ENCODE measurements around the gene ATP2B2. TPM values are rescaled to one million over a fixed set of nuclear protein-coding genes. Genes with fewer than 3 reads are reported as not detected.

ATP2B2 gene
- total RNA-seq, 1 donor from 2014 or later = not detected

DNA sequence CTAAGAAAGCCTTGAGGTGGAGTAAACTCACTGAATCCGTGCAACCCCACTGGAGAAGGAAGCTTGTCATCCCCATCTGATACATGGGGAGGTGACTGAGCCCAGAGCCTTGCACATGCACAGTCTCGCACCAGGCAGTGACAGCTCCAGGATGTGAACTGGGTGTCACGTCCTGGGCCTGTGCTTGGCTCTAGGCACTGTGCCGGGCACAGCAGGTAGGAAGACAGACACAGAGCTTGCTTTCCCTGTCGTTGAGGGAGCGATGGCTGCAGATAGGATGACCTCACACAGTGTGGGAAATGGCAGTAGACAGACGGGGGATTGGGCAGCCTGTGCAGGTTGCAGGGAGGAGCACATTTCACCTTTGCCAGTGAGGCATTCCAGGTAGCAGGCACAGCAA is 12.2 kb upstream of the ATP2B2 start:
- no peak overlapping the region for H3K4me3 ChIP-seq (ENCODE audit: low read depth, low read length)
- H3K36me3 ChIP-seq (ENCODE audit: control insufficient read depth, insufficient read depth, low read length) = no peaks in the 10 kb centered on the region
- no peak for TF ChIP-seq CTCF (IDR thresholded peaks at IDR 0.05; ENCODE audit: insufficient read depth, low read length, poor library complexity, severe bottlenecking)
- DNase-seq (ENCODE audit: low read depth) = no peak
- H3K27me3 ChIP-seq (ENCODE audit: control insufficient read depth, insufficient read depth, low read length) = peaks cover 8% of the 10 kb centered on the region

DNA sequence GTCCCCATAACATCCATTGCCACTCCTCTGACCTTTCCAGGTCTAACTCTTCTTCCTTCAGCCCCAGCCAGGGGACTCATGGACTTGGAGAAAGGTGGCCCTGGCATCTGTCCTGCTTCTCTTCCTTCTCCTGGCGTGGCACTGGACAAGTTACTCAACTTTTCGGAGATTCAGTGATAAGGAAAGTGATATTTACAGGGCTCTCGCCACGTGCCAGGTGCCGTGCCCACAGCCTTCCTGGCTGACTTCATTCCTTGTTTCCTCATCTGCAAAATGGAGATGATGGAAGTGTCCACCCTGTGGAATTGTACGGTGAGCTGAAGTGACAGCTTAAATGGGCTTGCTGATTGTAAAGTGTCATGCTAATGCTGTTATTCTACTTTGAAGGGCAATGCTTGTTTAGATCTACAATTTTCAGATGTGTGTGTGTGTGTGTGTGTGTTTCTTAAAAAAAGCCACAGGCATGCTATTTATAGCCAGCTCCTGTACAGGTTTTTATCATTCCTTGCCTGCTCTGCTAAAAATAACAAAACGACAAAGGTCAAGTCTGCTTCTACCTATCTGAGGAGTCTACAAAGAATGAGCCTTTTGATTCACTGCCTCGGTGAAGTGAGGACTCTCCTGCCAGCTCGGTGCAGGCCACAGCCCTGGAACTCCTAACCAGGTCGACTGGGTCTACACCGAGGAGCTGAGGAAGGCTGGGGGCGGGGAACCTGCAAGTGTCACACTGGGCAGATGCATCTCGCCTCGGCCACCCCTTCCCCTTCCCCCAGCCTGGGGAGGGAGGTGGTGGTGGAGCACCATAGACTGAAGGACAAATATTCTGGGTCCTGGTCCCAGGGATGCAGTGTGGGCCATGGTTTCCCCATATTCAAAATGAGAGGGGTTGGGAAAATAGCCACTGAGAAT is 11.4 kb upstream of the ATP2B2 start:
- no peak for DNase-seq (ENCODE audit: low read depth)
- no peak for TF ChIP-seq CTCF (IDR thresholded peaks at IDR 0.05; ENCODE audit: insufficient read depth, low read length, poor library complexity, severe bottlenecking)
- Histone ChIP-seq H3K36me3 (ENCODE audit: control insufficient read depth, insufficient read depth, low read length) (no peaks in the 10 kb centered on the region), H3K4me3 (ENCODE audit: low read depth, low read length) (no peak overlapping the region), H3K27me3 (ENCODE audit: control insufficient read depth, insufficient read depth, low read length) (peaks cover 3% of the 10 kb centered on the region)

DNA sequence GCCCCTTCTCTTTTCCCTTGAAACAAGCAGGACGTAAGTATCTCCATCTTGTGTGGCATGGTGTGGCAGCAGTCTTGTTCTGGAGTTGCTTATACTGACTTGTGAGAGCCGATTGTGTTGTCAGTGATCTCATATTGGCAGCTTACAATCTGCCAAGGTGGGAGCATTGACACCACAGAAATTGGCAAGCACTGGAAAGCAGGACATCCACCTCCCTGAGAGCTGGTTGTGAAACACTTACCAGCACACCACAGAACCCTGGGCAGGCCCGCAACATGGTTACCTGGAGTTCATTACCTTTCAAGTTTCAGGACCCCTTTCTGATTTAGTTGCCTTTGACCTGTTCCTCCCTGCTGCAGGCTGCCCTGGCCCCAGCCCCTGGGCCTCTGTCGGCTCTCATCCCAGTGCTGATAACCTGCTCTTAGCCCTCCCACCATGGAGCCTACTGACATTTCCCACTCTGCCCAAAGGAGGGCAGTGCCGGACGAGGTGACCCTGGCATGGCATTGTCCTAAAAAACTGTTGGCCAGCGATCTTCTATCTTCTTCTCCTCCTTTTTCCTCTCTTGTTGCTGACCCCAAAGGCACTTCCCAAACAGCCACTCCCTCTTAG is 10.6 kb upstream of the ATP2B2 start:
- Histone ChIP-seq H3K4me3 (ENCODE audit: low read depth, low read length) (no peak overlapping the region), H3K36me3 (ENCODE audit: control insufficient read depth, insufficient read depth, low read length) (no peaks in the 10 kb centered on the region), H3K27me3 (ENCODE audit: control insufficient read depth, insufficient read depth, low read length) (peaks cover 3% of the 10 kb centered on the region)
- no peak for DNase-seq (ENCODE audit: low read depth)
- TF ChIP-seq CTCF (IDR thresholded peaks at IDR 0.05; ENCODE audit: insufficient read depth, low read length, poor library complexity, severe bottlenecking) = no peak

DNA sequence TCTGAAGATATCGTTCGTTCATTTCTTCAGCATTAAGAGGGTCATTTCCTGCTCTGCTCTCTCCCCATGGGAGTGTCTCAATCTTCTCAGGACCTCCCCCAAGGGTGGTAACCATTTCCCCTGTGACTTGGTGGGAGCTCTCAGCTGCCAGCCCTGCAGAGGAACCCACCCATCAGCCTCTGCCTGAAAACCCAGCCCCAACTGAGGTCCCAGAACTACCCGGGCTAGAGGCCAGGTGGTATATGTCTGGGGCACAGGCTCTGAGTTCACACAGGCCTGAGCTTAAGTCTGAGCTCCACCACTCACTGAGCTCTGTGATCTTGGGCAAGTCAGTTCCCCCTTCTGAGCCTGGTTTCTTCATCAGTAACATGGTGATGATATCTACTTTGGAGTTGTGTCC is 10.0 kb upstream of the ATP2B2 start:
- Histone ChIP-seq H3K4me3 (ENCODE audit: low read depth, low read length) (no peak overlapping the region), H3K27me3 (ENCODE audit: control insufficient read depth, insufficient read depth, low read length) (peaks cover 7% of the 10 kb centered on the region), H3K36me3 (ENCODE audit: control insufficient read depth, insufficient read depth, low read length) (no peaks in the 10 kb centered on the region)
- TF ChIP-seq CTCF (IDR thresholded peaks at IDR 0.05; ENCODE audit: insufficient read depth, low read length, poor library complexity, severe bottlenecking) = no peak
- DNase-seq (ENCODE audit: low read depth) = no peak

DNA sequence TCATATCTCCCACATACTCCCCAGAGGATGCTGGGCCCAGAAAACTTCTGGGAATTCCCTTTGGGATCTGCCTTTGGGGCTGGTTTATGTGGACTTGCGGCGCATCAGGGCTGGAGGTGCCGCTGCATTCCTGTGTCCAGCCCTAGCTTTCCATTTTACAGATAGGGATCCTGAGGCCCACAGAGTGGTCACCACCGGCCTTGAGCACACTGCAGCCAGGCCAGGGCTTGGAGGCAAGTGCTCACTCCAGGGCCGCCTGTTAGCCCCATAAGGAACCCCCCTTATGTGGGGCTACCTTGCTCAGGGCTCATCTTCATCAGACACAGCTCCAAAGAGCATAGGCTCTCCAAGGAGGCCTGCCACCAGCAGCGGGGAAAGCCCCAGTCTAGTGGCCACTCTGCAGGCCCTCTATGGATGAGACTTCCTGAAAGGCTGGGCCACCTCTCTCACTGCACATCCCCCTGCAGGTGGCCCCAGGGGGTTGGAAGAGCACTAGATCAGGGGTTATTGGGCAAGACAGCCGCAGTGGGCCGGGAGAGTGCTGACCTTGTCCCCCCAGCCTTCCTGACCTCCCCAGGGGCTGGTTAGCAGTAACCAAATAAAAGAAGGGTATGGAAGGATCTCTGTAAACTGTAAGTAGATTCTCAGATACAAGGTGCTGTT is 9.2 kb upstream of the ATP2B2 start:
- peaks cover 7% of the 10 kb centered on the region for H3K27me3 ChIP-seq (ENCODE audit: control insufficient read depth, insufficient read depth, low read length)
- DNase-seq (ENCODE audit: low read depth) = no peak
- no peak overlapping the region for H3K4me3 ChIP-seq (ENCODE audit: low read depth, low read length)
- no peak for TF ChIP-seq CTCF (IDR thresholded peaks at IDR 0.05; ENCODE audit: insufficient read depth, low read length, poor library complexity, severe bottlenecking)
- H3K36me3 ChIP-seq (ENCODE audit: control insufficient read depth, insufficient read depth, low read length) = no peaks in the 10 kb centered on the region
